ENCODE measurements around the gene B3GNT3. TPM values are rescaled to one million over a fixed set of nuclear protein-coding genes. Genes with fewer than 3 reads are reported as not detected.

Gene B3GNT3
- total and polyA plus RNA-seq, 12 donors, result 0.03 to 0.39 TPM; not detected in 10

DNA sequence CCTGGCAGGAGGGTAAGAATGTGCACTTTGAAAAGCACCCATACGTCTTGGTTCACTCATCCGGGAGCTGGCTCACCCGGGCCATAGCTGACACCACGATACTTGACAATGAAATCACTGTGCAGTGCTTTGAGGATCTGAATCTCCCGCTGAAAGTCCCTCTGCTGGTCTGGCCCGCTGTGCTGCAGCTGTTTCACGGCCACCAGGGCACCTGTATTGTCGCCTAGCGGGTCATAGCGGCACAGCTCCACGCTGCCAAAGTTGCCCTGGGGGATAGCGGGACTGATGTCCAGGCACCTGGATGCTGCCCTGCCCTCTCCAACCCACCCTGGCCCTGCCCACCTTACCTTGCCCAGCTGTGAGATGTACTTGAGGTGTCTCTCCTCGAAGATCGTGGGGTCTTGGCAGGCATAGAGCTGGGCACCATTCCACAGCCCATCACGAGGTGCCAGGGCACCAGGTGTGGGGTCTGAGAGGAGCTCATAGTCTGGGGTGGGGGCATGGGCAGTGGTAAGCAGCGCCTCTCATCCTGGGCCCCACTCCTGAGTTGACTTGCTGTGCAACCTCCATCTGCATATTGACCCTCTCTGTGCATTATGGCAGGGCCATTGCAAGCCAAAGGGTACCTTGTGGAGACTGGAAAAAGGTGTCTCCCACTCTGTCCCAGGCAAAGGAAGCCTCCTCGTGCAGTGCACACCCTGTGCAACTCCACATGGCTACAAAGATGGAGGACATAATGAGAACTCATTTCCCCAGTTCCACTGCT lies 37.7 kb downstream of the B3GNT3 start:
- no peak for DNase-seq
- Histone ChIP-seq H3K4me1 (replicated peaks in 1 of 2) (no peaks in the 10 kb centered on the region), H3K27ac (no peak overlapping the region), H3K36me3 (replicated peaks in 1 of 2) (peaks cover 0 to 19% of the 10 kb centered on the region in 2 donors), H3K27me3 (peaks cover 3% of the 10 kb centered on the region), H3K9me3 (replicated peaks in 1 of 3) (no peaks in the 10 kb centered on the region), H3K4me3 (no peak overlapping the region)
- 81 to 91% (median 86%) methylated on average over 7 to 17 of the region's 17 CpGs for WGBS, 4 donors
- TF ChIP-seq, protein P1, sequence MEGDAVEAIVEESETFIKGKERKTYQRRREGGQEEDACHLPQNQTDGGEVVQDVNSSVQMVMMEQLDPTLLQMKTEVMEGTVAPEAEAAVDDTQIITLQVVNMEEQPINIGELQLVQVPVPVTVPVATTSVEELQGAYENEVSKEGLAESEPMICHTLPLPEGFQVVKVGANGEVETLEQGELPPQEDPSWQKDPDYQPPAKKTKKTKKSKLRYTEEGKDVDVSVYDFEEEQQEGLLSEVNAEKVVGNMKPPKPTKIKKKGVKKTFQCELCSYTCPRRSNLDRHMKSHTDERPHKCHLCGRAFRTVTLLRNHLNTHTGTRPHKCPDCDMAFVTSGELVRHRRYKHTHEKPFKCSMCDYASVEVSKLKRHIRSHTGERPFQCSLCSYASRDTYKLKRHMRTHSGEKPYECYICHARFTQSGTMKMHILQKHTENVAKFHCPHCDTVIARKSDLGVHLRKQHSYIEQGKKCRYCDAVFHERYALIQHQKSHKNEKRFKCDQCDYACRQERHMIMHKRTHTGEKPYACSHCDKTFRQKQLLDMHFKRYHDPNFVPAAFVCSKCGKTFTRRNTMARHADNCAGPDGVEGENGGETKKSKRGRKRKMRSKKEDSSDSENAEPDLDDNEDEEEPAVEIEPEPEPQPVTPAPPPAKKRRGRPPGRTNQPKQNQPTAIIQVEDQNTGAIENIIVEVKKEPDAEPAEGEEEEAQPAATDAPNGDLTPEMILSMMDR (IDR thresholded peaks at IDR 0.05), result no peak
- no peak for TF ChIP-seq POLR2A (IDR thresholded peaks at IDR 0.05)
- intact Hi-C loops (cut with DNase I), result no loop called here

DNA sequence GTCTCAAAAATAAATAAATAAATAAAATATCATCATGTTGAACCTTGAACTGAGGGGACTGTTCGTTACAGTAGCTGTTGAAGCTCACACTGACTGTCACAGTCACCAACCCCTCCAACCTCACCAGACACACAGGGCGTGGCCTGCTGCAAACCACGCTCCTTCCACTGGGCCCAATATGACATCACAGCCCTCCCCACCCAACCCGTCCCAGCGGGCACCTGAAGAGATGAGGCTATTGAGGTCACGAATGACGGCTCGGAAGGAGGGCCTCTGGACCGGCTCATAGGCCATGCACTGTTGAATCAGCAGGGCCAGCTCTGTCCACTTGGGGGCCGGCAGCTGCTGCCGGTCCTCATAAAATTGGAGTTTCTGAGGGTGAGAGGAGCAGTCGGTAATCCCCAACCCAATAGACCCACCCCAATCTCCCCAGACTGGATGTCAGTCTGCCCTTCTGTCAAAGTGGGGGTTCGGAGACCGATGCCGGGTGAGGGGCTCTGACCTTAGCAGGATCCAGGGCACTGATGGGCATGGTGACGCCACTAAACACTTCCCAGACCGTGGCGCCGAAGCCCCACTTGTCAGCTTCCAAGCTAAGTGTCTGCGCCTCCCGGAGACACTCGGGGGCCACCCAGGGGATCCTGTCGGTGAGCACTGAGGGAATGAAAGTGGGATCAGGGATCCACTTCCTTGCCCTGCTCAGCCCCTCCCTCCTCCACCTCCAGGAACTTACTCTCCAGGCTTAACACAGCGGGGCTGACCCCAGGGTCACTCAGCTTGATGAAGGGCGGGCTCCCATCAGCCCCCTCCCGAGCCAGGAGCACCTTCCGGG lies 39.6 kb downstream of the B3GNT3 start:
- Histone ChIP-seq H3K27me3 (no peaks in the 10 kb centered on the region), H3K9me3 (replicated peaks in 1 of 3) (no peaks in the 10 kb centered on the region), H3K4me1 (replicated peaks in 1 of 2) (no peaks in the 10 kb centered on the region), H3K4me3 (no peak overlapping the region), H3K36me3 (replicated peaks in 1 of 2) (peaks cover 0 to 21% of the 10 kb centered on the region in 2 donors), H3K27ac (no peak overlapping the region)
- TF ChIP-seq, protein P1 (IDR thresholded peaks at IDR 0.05), result no peak
- no peak for TF ChIP-seq POLR2A (IDR thresholded peaks at IDR 0.05)
- 71 to 88% (median 84%) methylated on average over 8 to 27 of the region's 27 CpGs for WGBS, 4 donors
- DNase-seq, result no peak
- intact Hi-C loops (cut with DNase I), result no loop called here

DNA sequence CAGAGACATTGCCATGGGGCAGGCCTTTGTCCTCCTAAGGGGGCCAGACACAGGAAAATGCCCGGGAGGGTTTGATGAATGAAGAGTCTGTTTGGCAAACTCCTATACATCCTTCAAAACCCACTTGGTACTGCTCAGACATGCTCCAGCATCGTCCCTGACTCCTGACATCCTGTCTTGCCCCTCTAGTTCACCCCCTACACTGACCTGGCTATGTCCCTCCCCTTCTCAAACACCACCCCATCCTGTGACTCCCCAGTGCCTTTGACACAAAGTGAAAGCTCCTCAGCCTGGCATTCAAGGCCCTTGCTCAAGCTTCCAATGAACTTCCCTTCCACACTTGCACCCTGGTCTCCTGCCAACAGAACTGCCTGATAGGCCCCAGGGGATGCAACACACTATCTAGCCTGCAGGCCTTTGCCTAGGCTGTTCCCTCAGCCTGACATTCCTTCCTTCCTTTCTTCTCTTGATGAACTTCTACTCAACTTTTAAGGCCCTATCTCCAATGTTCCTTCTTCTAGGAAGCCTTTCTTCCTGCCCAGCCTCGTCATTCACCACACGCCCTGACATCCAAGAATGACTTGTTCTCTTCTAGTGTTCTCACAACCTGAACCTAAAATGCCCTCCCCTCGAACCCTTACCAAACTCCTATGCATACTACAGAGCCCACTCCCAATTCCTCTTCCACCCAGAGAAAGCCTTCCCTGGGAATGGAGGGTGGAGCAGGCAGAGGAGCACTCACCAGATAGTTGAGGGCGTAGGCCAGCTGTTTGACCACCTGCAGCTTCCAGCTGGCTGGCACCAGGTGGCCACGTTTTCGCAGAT lies 40.5 kb downstream of the B3GNT3 start:
- H3K27me3 ChIP-seq, result no peaks in the 10 kb centered on the region
- 69 to 82% (median 80%) methylated on average over 6 to 8 of the region's 8 CpGs for WGBS, 4 donors
- TF ChIP-seq POLR2A (IDR thresholded peaks at IDR 0.05), result no peak
- TF ChIP-seq, protein P1 (IDR thresholded peaks at IDR 0.05), result no peak
- no peaks in the 10 kb centered on the region for H3K4me1 ChIP-seq (replicated peaks in 1 of 2)
- DNase-seq, result no peak
- intact Hi-C loops (cut with DNase I), result no loop called here
- H3K4me3 ChIP-seq, result no peak overlapping the region
- H3K9me3 ChIP-seq (replicated peaks in 1 of 3), result no peaks in the 10 kb centered on the region
- peaks cover 0 to 21% of the 10 kb centered on the region in 2 donors for H3K36me3 ChIP-seq (replicated peaks in 1 of 2)
- H3K27ac ChIP-seq, result no peak overlapping the region

DNA sequence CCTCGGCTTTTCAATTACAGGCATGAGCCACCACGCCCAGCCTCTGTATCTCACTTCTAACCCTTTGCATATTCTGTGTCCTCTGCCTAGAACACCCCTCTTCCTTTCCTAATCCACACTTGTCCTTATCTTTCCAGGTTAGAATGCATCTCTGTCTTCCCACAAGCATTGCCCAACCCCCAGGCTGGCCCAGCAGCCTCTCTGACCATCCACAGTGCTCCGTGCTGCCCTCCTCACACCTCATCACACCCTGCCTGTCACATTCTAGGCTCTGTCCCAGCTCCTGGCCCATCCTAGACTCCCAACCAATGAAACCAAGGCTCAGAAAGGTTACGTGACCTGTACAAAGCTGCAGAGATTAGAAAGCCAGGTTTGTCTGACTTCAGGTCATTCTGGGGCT lies 41.6 kb downstream of the B3GNT3 start:
- Histone ChIP-seq H3K4me1 (replicated peaks in 1 of 2) (no peaks in the 10 kb centered on the region), H3K9me3 (replicated peaks in 1 of 3) (no peaks in the 10 kb centered on the region), H3K36me3 (replicated peaks in 1 of 2) (peaks cover 0 to 21% of the 10 kb centered on the region in 2 donors), H3K27ac (no peak overlapping the region), H3K27me3 (no peaks in the 10 kb centered on the region), H3K4me3 (no peak overlapping the region)
- DNase-seq, result no peak
- TF ChIP-seq POLR2A (IDR thresholded peaks at IDR 0.05), result no peak
- TF ChIP-seq, protein P1 (IDR thresholded peaks at IDR 0.05), result no peak
- WGBS, 4 donors, result 64 to 81% (median 75%) methylated on average over 4 of the region's 4 CpGs
- intact Hi-C loops (cut with DNase I), result no loop called here
